GM13977 (cell line): Measurements from ENCODE around the gene BDH1.

Source experiments
- DNase-seq: peaks from one replicate; pipeline ENCODE4 v3.0.0; 2012; ENCODE audit warnings: low spot score
- CTCF ChIP-seq: IDR thresholded peaks from 2 replicates; pipeline ENCODE4 v1.5.1; 2012; ENCODE audit warnings: mild to moderate bottlenecking, control low read depth; ENCODE audit not compliant: insufficient read depth; ENCODE audit errors: extremely low read depth, missing control alignments
- in situ Hi-C: fragments of 300-500 bp; cut with MboI; formaldehyde crosslinking; loops from one replicate; pipeline ENCODE4 v1.12.0; 2022; ENCODE audit warnings: low sequenced_read_pairs, low pct_unique_long_range_greater_than_20kb, mixed read lengths, inconsistent platforms; ENCODE audit not compliant: unreplicated experiment

The BDH1 gene

GRCh38 chr3:197524128-197524527, 31.6 kb downstream of the BDH1 start:
- DNase-seq = no peak

GRCh38 chr3:197523526-197523925, 32.2 kb downstream of the BDH1 start:
- in situ Hi-C loops = loop anchor here (25.0 kb wide), 1 partner anchor 511 kb away; no protein-coding TSS in a partner anchor
- no peak for DNase-seq

More at GRCh38 chr3:197524128-197524527, 31.6 kb downstream of the BDH1 start:
- no peak for TF ChIP-seq CTCF
- in situ Hi-C loops = loop anchor here (25.0 kb wide), 1 partner anchor 512 kb away; no protein-coding TSS in a partner anchor

GRCh38 chr3:197522881-197523441, 32.8 kb downstream of the BDH1 start:
- in situ Hi-C loops = loop anchor here (25.0 kb wide), 1 partner anchor 511 kb away; no protein-coding TSS in a partner anchor
- no peak for TF ChIP-seq CTCF
- no peak for DNase-seq

More at GRCh38 chr3:197523526-197523925, 32.2 kb downstream of the BDH1 start:
- TF ChIP-seq CTCF = no peak

GRCh38 chr3:197522183-197522715, 33.5 kb downstream of the BDH1 start:
- in situ Hi-C loops = loop anchor here (25.0 kb wide), 1 partner anchor 510 kb away; no protein-coding TSS in a partner anchor
- TF ChIP-seq CTCF = no peak
- no peak for DNase-seq

GRCh38 chr3:197521277-197522182, 34.2 kb downstream of the BDH1 start:
- DNase-seq = no peak
- in situ Hi-C loops = loop anchor here (25.0 kb wide), 1 partner anchor 509 kb away; no protein-coding TSS in a partner anchor
- no peak for TF ChIP-seq CTCF
